ENCODE results near the gene PRKAR2A. TPM values are rescaled to one million over a fixed set of nuclear protein-coding genes. Genes with fewer than 3 reads are reported as not detected.
A peak's percentile ranks its signal among the peaks of the same experiment; 100 is the strongest.

Gene PRKAR2A
- polyA plus RNA-seq (ENCODE audit: insufficient read length in 4 of 4), result 10 to 100 TPM; 38.3 to 47.7 (median 42.8) TPM

- DNase-seq (ENCODE audit: low read depth in 4 of 4, low spot score in 2 of 4), result peak; percentile 74 to 85 (median 78)
These were observed at the start of gene PRKAR2A for GRCh38 chr3:48847504-48848423. Gene PRKAR2A (minus strand): TSS chr3:48847874. CDS start chr3:48847596, 278 bp downstream.

DNA sequence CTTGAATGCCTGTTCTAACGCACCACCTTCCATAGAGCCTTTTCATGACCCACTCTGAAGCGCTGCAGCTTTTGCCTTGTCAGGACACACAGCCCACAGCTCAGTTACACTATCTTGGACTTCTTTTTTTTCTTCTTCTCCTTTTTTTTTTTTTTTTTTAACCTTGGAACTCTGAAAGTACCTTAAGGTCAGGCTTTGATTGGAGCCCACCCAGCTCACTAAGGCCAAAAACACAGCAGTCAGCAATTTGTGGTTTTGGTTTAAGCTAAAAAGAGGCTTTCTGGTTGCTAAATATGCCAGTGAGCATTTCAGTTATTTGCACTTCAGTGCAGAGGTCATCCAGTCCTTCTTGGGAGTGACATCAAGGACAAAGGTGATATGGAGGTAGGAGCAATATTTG is 49.3 kb upstream of the PRKAR2A start:
- no peak for DNase-seq (ENCODE audit: low read depth in 4 of 4, low spot score in 2 of 4)

DNA sequence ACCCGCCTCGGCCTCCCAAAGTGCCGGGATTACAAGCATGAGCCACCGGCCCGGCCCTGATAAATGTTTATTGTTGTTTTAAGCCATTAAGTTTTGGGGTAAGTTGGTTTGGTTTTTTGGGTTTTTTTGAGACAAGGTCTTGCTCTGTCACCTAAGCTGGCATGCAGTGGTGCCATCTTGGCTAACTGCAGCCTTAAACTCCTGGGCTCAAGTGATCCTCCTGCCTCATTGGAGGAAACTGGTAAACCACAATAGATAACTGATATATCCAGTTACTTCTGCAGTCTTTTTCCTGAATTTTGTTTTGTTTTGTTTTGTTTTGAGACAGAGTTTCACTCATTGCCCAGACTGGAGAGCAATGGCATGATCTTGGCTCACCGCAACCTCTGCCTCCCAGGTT is 46.8 kb upstream of the PRKAR2A start:
- no peak for DNase-seq (ENCODE audit: low read depth in 4 of 4, low spot score in 2 of 4)

- no peak for DNase-seq (ENCODE audit: low read depth in 4 of 4, low spot score in 2 of 4)
These were observed 43.9 kb upstream of the PRKAR2A start for GRCh38 chr3:48891606-48892005.

DNA sequence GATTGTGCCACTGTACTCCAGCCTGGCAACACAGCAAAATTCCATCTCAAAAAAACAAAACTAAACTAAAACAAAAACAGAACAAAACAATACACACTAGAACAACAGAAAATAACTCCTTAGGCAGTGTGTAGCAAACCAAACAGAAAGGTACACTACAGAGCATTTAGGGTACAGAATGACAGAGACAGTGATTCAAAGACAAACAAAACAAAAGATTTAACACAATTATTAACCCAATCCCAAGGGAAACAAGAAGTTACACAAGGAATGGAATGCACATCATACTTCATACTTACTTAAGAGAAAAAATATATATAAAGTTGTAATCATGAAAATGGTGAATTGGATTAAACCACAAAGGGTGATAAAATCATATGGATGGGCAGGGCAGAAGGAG is 38.1 kb upstream of the PRKAR2A start:
- DNase-seq (ENCODE audit: low read depth in 4 of 4, low spot score in 2 of 4), result no peak

DNA sequence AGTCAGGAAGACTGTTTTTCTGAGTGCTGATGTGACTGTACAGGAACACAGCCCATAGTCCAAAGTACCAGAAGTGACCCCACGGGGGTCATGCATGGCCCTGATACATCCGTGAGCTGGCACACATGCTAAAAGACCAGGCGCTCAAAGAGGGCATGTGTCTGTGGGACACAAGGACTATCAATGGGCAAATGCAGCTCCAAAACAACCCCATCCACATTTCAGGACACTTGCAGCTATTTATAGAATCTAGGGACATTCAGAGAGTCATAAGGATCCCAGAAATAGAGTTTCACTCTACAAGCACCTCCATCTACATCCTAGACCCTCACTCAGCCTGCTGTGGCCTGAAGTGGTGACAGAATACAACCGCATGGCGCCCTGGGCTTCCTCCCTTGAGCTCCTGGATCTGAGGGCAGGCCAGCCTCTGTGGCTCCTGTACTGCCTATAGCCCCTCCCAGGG is 34.0 kb upstream of the PRKAR2A start:
- no peak for DNase-seq (ENCODE audit: low read depth in 4 of 4, low spot score in 2 of 4)

- DNase-seq (ENCODE audit: low read depth in 4 of 4, low spot score in 2 of 4), result no peak
These were observed 33.3 kb upstream of the PRKAR2A start for GRCh38 chr3:48881006-48881405.

GRCh38 chr3:48879994-48880377 is 32.3 kb upstream of the PRKAR2A start:
- no peak for DNase-seq (ENCODE audit: low read depth in 4 of 4, low spot score in 2 of 4)

GRCh38 chr3:48879307-48879993 is 31.8 kb upstream of the PRKAR2A start:
- no peak for DNase-seq (ENCODE audit: low read depth in 4 of 4, low spot score in 2 of 4)

- DNase-seq (ENCODE audit: low read depth in 4 of 4, low spot score in 2 of 4), result no peak
These were observed 30.0 kb upstream of the PRKAR2A start for GRCh38 chr3:48877671-48878070.

DNA sequence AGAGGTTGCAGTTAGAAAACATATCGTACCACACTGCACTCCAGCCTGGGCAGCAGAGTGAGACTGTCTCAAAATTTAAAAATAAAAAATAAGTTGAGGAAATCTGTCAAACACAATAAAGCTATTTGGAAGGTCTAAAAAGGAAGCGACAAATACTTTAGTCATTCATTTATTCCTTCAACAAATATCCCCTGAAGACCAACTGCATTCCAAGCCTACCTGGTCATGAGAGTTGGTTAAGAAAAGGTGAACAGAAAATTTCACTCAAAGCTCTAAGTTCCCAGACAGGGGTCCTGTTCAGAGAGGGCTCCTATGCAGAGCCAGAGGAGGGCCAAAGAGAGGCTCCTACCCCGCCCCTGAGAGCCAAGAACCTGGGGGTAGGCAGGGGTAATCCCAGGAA is 15.4 kb upstream of the PRKAR2A start:
- no peak for DNase-seq (ENCODE audit: low read depth in 4 of 4, low spot score in 2 of 4)

- no peak for DNase-seq (ENCODE audit: low read depth in 4 of 4, low spot score in 2 of 4)
These were observed 11.5 kb upstream of the PRKAR2A start for GRCh38 chr3:48859206-48859605.

DNA sequence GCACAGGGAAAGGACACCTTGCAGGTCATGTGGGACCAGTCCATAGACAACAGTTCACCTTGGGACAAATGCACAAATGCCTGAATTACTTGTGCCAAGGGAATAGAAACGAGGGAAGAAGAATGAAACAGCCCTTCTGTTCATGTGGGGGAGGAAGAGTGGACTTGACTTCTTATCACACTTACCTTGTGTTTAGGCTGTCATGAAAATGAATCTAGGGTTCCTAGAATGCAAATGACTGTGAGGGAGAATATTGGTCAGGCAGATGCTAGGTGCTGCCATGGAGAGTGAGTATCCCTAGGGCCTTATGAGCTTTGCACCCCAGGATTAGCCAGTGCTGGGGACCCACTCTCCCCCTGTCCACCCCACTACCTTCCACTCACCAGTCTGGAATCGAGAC is 11.0 kb upstream of the PRKAR2A start:
- DNase-seq (ENCODE audit: low read depth in 4 of 4, low spot score in 2 of 4), result no peak

DNA sequence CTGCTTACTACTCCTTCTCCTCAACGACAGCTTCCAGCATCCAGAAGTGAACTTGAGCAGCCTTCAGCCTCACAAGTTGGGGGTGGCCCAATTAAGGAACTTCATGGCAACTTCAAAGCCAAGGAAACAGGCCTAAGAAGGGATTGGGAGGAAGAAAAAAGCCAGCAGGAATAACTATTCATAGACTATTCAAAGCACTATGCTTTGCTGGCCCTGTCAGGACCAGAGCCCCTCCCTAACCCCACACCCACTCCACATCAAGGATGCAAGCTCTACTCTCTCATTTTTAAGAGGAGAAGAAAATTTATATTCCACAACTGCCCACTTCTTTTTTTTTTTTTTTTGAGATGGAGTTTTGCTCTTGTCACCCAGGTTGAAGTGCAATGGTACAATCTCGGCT is 10.0 kb upstream of the PRKAR2A start:
- no peak for DNase-seq (ENCODE audit: low read depth in 4 of 4, low spot score in 2 of 4)

DNA sequence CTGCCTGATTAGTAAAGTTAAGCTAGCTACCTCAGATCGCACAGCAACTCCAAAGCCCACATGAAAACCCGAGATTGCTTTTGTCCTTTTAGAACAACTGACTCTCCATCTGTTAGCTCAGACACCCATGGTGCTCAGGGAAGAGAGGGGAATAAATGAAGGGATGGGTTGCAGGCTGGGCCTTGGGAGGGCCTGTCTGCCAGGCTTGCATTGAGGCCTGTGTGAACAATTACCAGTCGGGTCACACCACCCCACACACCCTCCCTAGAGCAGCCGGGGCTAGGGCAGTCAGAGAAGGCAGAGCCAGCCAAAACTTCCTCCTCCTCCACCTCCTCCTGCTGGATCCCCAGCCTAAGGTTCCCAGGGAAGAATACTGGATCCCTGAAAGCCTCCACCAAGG is 8.8 kb upstream of the PRKAR2A start:
- DNase-seq (ENCODE audit: low read depth in 4 of 4, low spot score in 2 of 4), result no peak

- DNase-seq (ENCODE audit: low read depth in 4 of 4, low spot score in 2 of 4), result no peak
These were observed 8.2 kb upstream of the PRKAR2A start for GRCh38 chr3:48855681-48856447.

DNA sequence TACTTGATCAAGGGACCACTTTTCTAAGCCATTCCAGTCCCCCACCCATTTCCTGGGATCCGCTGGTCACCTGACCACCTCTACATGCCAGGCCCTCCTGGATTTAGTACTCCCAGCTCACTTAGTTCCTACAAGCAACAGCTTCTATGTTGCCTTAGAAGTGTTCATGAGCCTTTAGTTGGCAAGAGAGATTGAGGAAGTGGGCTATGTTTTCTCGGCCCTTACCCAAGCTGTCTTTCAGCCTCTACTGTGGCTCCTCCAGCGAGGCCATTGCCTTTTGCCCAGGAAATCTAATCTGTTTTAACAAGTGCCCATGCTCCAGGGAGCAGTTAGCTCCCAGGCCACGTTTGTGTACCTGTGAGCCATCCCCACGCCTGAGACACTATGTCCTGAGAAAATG is 4.5 kb upstream of the PRKAR2A start:
- no peak for DNase-seq (ENCODE audit: low read depth in 4 of 4, low spot score in 2 of 4)

GRCh38 chr3:48851407-48851806 is 3.7 kb upstream of the PRKAR2A start:
- DNase-seq (ENCODE audit: low read depth in 4 of 4, low spot score in 2 of 4), result no peak

- no peak for DNase-seq (ENCODE audit: low read depth in 4 of 4, low spot score in 2 of 4)
These were observed 1.3 kb upstream of the PRKAR2A start for GRCh38 chr3:48848816-48849515.

- peak in 3 of 4 donors; percentile 34 to 52 (median 49) for DNase-seq (ENCODE audit: low read depth in 4 of 4, low spot score in 2 of 4)
These were observed 596 bp downstream of the PRKAR2A start for GRCh38 chr3:48847053-48847503.
